Duodenal mucosa (tissue), 2 donors: ENCODE measurements around the gene BID.

Experiments
- H3K27ac ChIP-seq: one replicate; pipeline ENCODE4 v1.7.0; 2013; ENCODE audit warnings: low read depth, low read length
- H3K27me3 ChIP-seq, 2 donors: one replicate each; pipeline ENCODE4 v1.7.0; 2013; ENCODE audit warnings: low read length in 2 of 2, control low read depth in 1 of 2; ENCODE audit not compliant: insufficient read depth in 2 of 2, control insufficient read depth in 1 of 2
- H3K36me3 ChIP-seq, 2 donors: one replicate each; pipeline ENCODE4 v1.7.0; 2013; ENCODE audit warnings: low read length in 2 of 2, control low read depth in 1 of 2; ENCODE audit not compliant: insufficient read depth in 2 of 2, control insufficient read depth in 1 of 2
- H3K4me1 ChIP-seq, 2 donors: one replicate each; pipeline ENCODE4 v1.7.0; 2013; ENCODE audit warnings: low read length in 2 of 2, control low read depth in 1 of 2; ENCODE audit not compliant: insufficient read depth in 2 of 2, control insufficient read depth in 1 of 2
- H3K4me3 ChIP-seq, 2 donors: one replicate each; pipeline ENCODE4 v1.7.0; 2013; ENCODE audit warnings: low read length in 2 of 2, low read depth in 1 of 2
- H3K9ac ChIP-seq, 2 donors: one replicate each; pipeline ENCODE4 v1.7.0; 2013; ENCODE audit warnings: low read length in 2 of 2, low read depth in 1 of 2
- H3K9me3 ChIP-seq, 2 donors: one replicate each; pipeline ENCODE4 v1.7.0; 2013; ENCODE audit warnings: low read length in 2 of 2, control low read depth in 1 of 2; ENCODE audit not compliant: control insufficient read depth in 1 of 2

Gene BID

GRCh38 chr22:17815703-17816254 lies 41.5 kb upstream of the BID start:
- Histone ChIP-seq H3K27ac (no peak overlapping the region), H3K27me3 (no peaks in the 10 kb centered on the region), H3K4me1 (peaks cover 0 to 7% of the 10 kb centered on the region in 2 donors), H3K9ac (no peak overlapping the region), H3K9me3 (no peaks in the 10 kb centered on the region), H3K4me3 (no peak overlapping the region), H3K36me3 (peaks cover 17 to 56% of the 10 kb centered on the region in 2 donors)

GRCh38 chr22:17814830-17815229 lies 40.6 kb upstream of the BID start:
- Histone ChIP-seq H3K9me3 (no peaks in the 10 kb centered on the region), H3K9ac (no peak overlapping the region), H3K4me1 (peaks cover 0 to 12% of the 10 kb centered on the region in 2 donors), H3K27ac (no peak overlapping the region), H3K36me3 (peaks cover 17 to 56% of the 10 kb centered on the region in 2 donors), H3K4me3 (no peak overlapping the region), H3K27me3 (no peaks in the 10 kb centered on the region)

GRCh38 chr22:17814084-17814483 lies 39.8 kb upstream of the BID start:
- Histone ChIP-seq H3K36me3 (peaks cover 15 to 56% of the 10 kb centered on the region in 2 donors), H3K27me3 (no peaks in the 10 kb centered on the region), H3K9ac (no peak overlapping the region), H3K4me1 (peaks cover 0 to 12% of the 10 kb centered on the region in 2 donors), H3K4me3 (no peak overlapping the region), H3K9me3 (no peaks in the 10 kb centered on the region), H3K27ac (no peak overlapping the region)

DNA sequence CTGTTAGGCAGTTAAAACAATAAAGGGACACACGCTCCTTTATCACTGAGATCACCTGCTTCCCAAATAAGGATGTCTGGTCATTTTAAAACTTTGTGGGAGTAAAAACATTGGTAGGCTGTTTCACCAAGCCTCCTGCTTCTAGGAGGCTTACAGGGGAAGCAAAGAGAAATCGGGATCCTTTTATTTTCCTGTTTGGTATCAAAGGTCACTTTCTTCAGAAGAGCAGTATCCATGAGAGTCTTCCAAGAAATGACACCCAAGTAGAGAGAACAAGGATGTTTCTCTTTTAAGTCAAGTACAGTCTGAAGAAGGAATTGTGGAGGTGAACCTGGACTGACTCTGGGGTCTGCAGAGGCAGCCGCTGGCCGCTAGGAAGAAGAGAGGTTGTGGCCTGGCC lies 36.9 kb upstream of the BID start:
- Histone ChIP-seq H3K4me1 (peaks cover 0 to 16% of the 10 kb centered on the region in 2 donors), H3K27ac (no peak overlapping the region), H3K36me3 (peaks cover 11 to 64% of the 10 kb centered on the region in 2 donors), H3K9me3 (no peaks in the 10 kb centered on the region), H3K4me3 (no peak overlapping the region), H3K27me3 (no peaks in the 10 kb centered on the region), H3K9ac (no peak overlapping the region)

DNA sequence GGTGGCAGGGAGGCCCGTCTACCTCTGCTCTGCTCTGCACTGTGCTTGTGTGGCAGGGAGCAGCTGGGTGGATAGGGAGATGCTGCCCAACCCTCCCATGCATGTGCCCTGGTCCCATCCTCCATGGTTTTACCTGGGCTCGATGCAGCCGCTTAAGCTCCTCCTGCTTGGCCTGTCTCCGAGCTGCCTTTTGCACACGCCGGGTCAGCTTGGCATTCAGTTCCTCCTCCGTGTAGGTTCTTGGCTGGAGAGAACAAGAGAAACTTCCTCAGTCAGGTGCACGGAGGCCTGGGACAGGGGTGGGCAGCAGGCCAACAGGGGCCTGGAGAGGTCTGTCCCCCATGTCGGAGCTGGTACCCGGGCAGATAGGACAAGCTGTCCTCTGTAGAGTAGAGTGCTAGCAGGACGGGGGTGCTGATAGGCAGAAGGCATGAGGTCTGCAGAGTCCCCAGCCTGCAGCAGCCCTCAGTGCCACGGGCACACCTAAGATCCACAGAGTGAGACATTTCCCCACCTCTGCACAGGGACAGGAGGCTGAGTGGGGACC lies 36.4 kb upstream of the BID start:
- Histone ChIP-seq H3K27ac (no peak overlapping the region), H3K9ac (no peak overlapping the region), H3K4me1 (peaks cover 0 to 16% of the 10 kb centered on the region in 2 donors), H3K27me3 (no peaks in the 10 kb centered on the region), H3K4me3 (no peak overlapping the region), H3K36me3 (peaks cover 11 to 63% of the 10 kb centered on the region in 2 donors), H3K9me3 (no peaks in the 10 kb centered on the region)

DNA sequence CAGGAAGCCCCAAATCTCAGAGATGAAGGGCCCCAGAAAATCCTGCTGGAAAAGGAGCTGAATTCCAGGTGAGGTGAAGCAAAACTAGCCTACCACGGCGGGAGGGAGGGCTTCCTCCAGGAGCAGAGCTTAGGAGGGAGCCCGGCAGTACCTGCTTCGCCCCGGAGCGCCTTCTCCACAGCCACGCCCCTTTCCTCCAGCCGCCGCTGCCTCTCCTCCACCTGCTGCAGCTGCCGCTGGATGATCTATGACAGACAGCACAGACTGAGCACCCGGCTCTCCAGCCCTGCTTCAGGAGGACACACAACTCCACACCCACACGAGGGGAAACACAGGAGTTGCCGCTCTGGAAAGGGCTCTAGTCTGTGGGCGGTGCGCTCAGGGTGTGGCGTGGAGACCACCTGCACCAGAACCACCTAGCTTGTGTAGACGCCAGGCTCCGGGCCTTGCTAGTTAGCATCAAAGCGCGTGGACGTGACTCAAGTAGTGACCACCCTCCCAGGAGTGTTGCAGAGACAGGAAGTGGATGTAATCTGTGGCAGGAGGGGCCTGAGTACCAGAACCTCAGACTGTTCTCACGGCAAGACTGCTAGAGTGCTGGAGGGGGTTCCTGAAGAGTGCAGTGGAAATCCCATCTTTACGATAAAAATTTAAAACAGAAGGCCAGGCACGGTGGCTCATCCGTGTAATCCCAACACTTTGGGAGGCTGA lies 34.6 kb upstream of the BID start:
- no peaks in the 10 kb centered on the region for H3K9me3 ChIP-seq
- peaks cover 7 to 62% of the 10 kb centered on the region in 2 donors for H3K36me3 ChIP-seq
- no peak overlapping the region for H3K4me3 ChIP-seq
- H3K4me1 ChIP-seq = peaks cover 0 to 16% of the 10 kb centered on the region in 2 donors
- H3K27ac ChIP-seq = no peak overlapping the region
- no peak overlapping the region for H3K9ac ChIP-seq
- no peaks in the 10 kb centered on the region for H3K27me3 ChIP-seq

DNA sequence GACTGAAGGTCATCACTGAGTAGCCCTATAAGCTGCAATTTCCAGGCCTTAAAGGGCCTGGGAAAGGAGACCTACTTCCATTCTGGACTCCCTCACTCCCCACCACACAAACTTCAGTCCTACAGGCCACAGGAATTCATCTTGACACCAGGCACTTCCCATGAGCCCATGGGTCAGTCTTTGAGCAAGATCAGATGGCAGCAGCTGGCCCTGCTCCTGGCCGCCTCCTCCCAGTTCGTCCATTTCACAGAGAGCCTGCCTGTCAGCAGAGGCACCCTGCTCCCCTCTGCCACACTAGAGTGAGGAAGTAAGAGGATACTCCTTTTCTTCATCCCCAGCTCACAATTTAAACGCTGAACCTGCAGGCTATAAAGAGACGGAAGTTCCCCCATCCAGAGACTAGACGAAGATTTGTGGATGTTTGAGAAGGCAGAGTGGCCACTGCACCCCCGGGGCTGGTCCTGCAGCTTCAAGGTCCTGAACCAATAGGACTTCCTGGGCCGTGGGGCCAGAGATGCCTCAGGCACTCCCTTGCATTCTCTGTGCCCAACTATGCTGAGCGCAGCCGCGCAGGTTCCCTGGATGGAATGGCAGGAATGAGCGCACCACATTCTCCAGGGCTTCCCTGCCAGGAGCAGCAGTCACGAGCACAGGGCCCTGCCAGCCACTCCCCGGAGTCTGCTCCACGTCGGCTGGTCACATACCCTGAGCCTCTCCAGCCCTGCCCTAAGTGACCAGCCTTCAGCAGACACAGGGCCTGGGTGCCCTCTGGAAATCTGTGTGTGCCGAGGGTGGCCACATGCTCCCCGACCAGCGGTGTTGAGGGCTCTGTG lies 33.5 kb upstream of the BID start:
- Histone ChIP-seq H3K36me3 (peaks cover 7 to 54% of the 10 kb centered on the region in 2 donors), H3K27ac (no peak overlapping the region), H3K9me3 (no peaks in the 10 kb centered on the region), H3K9ac (no peak overlapping the region), H3K4me1 (peaks cover 0 to 16% of the 10 kb centered on the region in 2 donors), H3K4me3 (no peak overlapping the region), H3K27me3 (no peaks in the 10 kb centered on the region)

DNA sequence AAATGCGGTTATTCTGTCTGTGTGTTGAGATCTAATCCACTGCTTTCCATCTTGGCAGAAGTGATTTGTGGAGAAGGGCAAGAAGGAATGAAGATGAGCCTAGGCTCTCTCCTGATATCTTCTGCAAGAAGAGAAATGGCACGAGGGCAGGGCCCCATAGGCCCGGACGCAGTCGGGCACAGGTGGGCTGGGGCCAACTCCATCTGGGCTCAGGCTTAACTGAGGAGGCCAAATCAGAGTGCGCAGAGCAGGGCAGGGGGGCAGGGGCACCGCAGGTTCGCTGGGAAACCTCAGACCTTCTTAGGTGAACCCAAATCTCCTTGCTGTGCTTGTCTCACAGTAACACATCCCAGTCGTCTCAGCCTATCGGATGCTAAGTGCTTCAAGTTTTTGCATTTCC lies 32.8 kb upstream of the BID start:
- Histone ChIP-seq H3K36me3 (peaks cover 5 to 48% of the 10 kb centered on the region in 2 donors), H3K4me3 (no peak overlapping the region), H3K27me3 (no peaks in the 10 kb centered on the region), H3K27ac (no peak overlapping the region), H3K4me1 (peaks cover 0 to 16% of the 10 kb centered on the region in 2 donors), H3K9me3 (no peaks in the 10 kb centered on the region), H3K9ac (no peak overlapping the region)

GRCh38 chr22:17806437-17806836 lies 32.2 kb upstream of the BID start:
- Histone ChIP-seq H3K4me3 (no peak overlapping the region), H3K9ac (no peak overlapping the region), H3K9me3 (no peaks in the 10 kb centered on the region), H3K27me3 (no peaks in the 10 kb centered on the region), H3K27ac (no peak overlapping the region), H3K4me1 (peaks cover 0 to 15% of the 10 kb centered on the region in 2 donors), H3K36me3 (peaks cover 3 to 46% of the 10 kb centered on the region in 2 donors)
